Measurements from ENCODE around the gene HEPACAM2. TPM values are rescaled to one million over a fixed set of nuclear protein-coding genes. Genes with fewer than 3 reads are reported as not detected.
A peak's percentile ranks its signal among the peaks of the same experiment; 100 is the strongest.

HEPACAM2 gene
- total RNA-seq, 1 donor from 2014 or later: not detected

DNA sequence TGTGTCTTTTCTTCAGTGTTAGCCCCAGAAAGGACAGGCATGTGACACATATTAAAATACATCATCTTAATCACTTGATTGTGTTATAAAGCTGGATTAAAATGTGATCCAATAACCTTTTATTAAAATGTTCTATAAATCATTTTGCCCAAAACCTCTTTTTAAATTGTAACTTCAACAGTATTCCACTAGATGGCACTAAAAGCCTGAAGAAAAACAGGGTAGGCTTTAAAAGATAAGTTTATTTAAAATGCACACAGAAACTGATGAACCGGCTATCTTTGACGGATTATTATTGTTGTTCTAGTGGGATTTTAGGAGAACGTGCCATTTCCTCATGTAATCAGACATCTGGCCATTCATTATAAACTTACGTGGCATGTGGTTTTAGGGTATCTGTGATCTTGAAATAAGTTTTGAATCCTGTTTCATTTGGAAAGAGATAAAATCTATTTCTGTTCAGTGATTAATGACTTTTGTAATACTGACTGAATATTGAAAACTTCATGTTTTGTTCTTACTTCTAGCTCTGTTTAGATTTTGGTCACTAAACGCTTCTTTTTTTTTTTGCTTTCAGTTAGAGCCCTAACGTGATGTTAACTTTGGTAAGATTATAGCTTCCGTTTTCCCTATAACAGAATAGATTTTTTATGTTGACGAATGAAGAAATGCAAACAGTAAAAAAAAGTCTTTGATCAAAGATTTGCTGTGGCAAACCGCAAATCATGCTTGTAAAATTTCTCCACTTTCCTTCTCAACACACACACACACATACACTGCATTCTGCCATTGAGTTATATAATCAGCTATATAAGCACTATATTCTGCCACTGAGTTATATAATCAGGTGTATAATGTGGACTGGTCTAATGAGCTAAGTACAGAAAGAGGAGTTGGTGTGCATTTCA lies 19.5 kb upstream of the HEPACAM2 start:
- Histone ChIP-seq H3K79me2 (ENCODE audit: insufficient read depth, low read length) (peaks cover 4% of the 10 kb centered on the region), H3K4me1 (ENCODE audit: insufficient read depth, low read length) (no peaks in the 10 kb centered on the region), H3K4me3 (ENCODE audit: insufficient read depth, low read depth, low read length) (no peak overlapping the region), H3K27ac (ENCODE audit: low read depth, low read length) (no peak overlapping the region), H3K27me3 (ENCODE audit: insufficient read depth, low read length) (no peaks in the 10 kb centered on the region), H3K9ac (ENCODE audit: low read length) (no peak overlapping the region), H3K9me3 (ENCODE audit: insufficient read depth, low read depth, low read length) (no peaks in the 10 kb centered on the region), H2AFZ (ENCODE audit: low read depth, low read length) (no peak overlapping the region), H3K36me3 (ENCODE audit: insufficient read depth, low read length) (no peaks in the 10 kb centered on the region), H3K4me2 (ENCODE audit: low read length) (no peak overlapping the region), H4K20me1 (ENCODE audit: insufficient read depth, low read length) (peaks cover 25% of the 10 kb centered on the region)
- peaks cover 16% of the 10 kb centered on the region for H3K4me1 Mint-ChIP-seq (ENCODE audit: low read depth, unreplicated experiment)
- H3K9me3 Mint-ChIP-seq (ENCODE audit: unreplicated experiment): no peaks in the 10 kb centered on the region
- DNase-seq (ENCODE audit: low read depth) (peak; percentile 18), FAIRE-seq (peak; percentile 59)
- TF ChIP-seq, protein P1, sequence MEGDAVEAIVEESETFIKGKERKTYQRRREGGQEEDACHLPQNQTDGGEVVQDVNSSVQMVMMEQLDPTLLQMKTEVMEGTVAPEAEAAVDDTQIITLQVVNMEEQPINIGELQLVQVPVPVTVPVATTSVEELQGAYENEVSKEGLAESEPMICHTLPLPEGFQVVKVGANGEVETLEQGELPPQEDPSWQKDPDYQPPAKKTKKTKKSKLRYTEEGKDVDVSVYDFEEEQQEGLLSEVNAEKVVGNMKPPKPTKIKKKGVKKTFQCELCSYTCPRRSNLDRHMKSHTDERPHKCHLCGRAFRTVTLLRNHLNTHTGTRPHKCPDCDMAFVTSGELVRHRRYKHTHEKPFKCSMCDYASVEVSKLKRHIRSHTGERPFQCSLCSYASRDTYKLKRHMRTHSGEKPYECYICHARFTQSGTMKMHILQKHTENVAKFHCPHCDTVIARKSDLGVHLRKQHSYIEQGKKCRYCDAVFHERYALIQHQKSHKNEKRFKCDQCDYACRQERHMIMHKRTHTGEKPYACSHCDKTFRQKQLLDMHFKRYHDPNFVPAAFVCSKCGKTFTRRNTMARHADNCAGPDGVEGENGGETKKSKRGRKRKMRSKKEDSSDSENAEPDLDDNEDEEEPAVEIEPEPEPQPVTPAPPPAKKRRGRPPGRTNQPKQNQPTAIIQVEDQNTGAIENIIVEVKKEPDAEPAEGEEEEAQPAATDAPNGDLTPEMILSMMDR (IDR thresholded peaks at IDR 0.05; ENCODE audit: insufficient read depth, low read depth, low read length): peak; percentile 54
- TF ChIP-seq EZH2 (IDR thresholded peaks at IDR 0.05; ENCODE audit: insufficient read depth, low read length): no peak
- no peaks in the 10 kb centered on the region for H3K27me3 Mint-ChIP-seq (ENCODE audit: low read depth, unreplicated experiment)
- H3K27ac Mint-ChIP-seq (ENCODE audit: unreplicated experiment): no peak overlapping the region
- no peaks in the 10 kb centered on the region for H3K36me3 Mint-ChIP-seq (ENCODE audit: low read depth, unreplicated experiment)
- peak overlapping the region; percentile 40 for H3K4me3 Mint-ChIP-seq (ENCODE audit: unreplicated experiment)

DNA sequence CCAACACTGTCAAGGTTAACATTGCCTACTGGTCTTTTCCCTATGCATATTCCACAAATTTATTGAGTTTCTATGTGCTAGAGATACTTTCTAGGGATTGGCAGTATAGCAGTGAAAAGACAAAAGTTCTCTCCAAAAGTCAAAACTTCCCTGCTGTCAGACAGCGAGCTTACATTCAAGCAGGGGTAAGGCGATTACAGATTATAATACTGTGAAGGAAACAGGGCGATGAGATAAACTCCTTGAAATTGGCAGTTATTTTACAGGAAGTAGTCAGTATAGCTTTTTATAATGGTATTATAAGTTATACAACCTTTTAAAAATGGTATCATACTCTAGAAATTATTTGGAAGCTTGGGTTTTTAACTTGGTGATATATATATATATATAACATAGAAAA lies 15.8 kb upstream of the HEPACAM2 start:
- no peak overlapping the region for H3K4me3 Mint-ChIP-seq (ENCODE audit: unreplicated experiment)
- Histone ChIP-seq H3K9ac (ENCODE audit: low read length) (no peak overlapping the region), H3K27ac (ENCODE audit: low read depth, low read length) (no peak overlapping the region), H3K27me3 (ENCODE audit: insufficient read depth, low read length) (no peaks in the 10 kb centered on the region), H3K4me2 (ENCODE audit: low read length) (no peak overlapping the region), H3K36me3 (ENCODE audit: insufficient read depth, low read length) (no peaks in the 10 kb centered on the region), H3K4me3 (ENCODE audit: insufficient read depth, low read depth, low read length) (no peak overlapping the region), H3K79me2 (ENCODE audit: insufficient read depth, low read length) (peaks cover 15% of the 10 kb centered on the region), H4K20me1 (ENCODE audit: insufficient read depth, low read length) (peaks cover 18% of the 10 kb centered on the region), H2AFZ (ENCODE audit: low read depth, low read length) (no peak overlapping the region), H3K4me1 (ENCODE audit: insufficient read depth, low read length) (no peaks in the 10 kb centered on the region), H3K9me3 (ENCODE audit: insufficient read depth, low read depth, low read length) (no peaks in the 10 kb centered on the region)
- TF ChIP-seq EZH2 (IDR thresholded peaks at IDR 0.05; ENCODE audit: insufficient read depth, low read length): no peak
- TF ChIP-seq, protein P1 (IDR thresholded peaks at IDR 0.05; ENCODE audit: insufficient read depth, low read depth, low read length): no peak
- peaks cover 8% of the 10 kb centered on the region for H3K4me1 Mint-ChIP-seq (ENCODE audit: low read depth, unreplicated experiment)
- no peaks in the 10 kb centered on the region for H3K9me3 Mint-ChIP-seq (ENCODE audit: unreplicated experiment)
- no peak for FAIRE-seq
- H3K27me3 Mint-ChIP-seq (ENCODE audit: low read depth, unreplicated experiment): no peaks in the 10 kb centered on the region
- H3K36me3 Mint-ChIP-seq (ENCODE audit: low read depth, unreplicated experiment): no peaks in the 10 kb centered on the region
- DNase-seq (ENCODE audit: low read depth): no peak
- H3K27ac Mint-ChIP-seq (ENCODE audit: unreplicated experiment): no peak overlapping the region

DNA sequence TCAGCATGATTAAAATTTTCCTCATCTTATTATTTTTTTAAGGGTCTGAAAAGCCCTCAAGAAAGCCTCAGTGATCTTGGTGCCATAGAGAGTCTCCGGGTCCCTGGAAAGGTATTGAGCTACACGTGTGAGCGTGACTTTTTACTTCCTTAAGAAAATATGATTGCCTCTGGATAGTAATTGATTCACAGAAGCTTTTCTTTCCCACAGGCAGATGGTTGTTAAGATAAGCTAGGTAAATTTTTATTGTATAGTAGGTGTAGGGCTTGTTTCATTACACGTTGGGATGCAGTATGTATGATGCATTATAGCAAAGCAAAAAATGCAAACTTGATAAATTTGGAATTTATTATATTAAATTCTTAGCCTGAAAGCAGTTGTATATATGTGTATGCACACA lies 13.6 kb upstream of the HEPACAM2 start:
- no peak overlapping the region for H2AFZ ChIP-seq (ENCODE audit: low read depth, low read length)
- Mint-ChIP-seq H3K27me3 (ENCODE audit: low read depth, unreplicated experiment) (no peaks in the 10 kb centered on the region), H3K9me3 (ENCODE audit: unreplicated experiment) (no peaks in the 10 kb centered on the region), H3K27ac (ENCODE audit: unreplicated experiment) (no peak overlapping the region), H3K4me1 (ENCODE audit: low read depth, unreplicated experiment) (no peaks in the 10 kb centered on the region), H3K36me3 (ENCODE audit: low read depth, unreplicated experiment) (no peaks in the 10 kb centered on the region), H3K4me3 (ENCODE audit: unreplicated experiment) (no peak overlapping the region)
- no peaks in the 10 kb centered on the region for H3K4me1 ChIP-seq (ENCODE audit: insufficient read depth, low read length)
- H3K4me3 ChIP-seq (ENCODE audit: insufficient read depth, low read depth, low read length): no peak overlapping the region
- H3K4me2 ChIP-seq (ENCODE audit: low read length): no peak overlapping the region
- no peak for TF ChIP-seq EZH2 (IDR thresholded peaks at IDR 0.05; ENCODE audit: insufficient read depth, low read length)
- TF ChIP-seq, protein P1 (IDR thresholded peaks at IDR 0.05; ENCODE audit: insufficient read depth, low read depth, low read length): no peak
- no peaks in the 10 kb centered on the region for H3K27me3 ChIP-seq (ENCODE audit: insufficient read depth, low read length)
- peaks cover 16% of the 10 kb centered on the region for H4K20me1 ChIP-seq (ENCODE audit: insufficient read depth, low read length)
- no peak for FAIRE-seq
- no peaks in the 10 kb centered on the region for H3K9me3 ChIP-seq (ENCODE audit: insufficient read depth, low read depth, low read length)
- no peak for DNase-seq (ENCODE audit: low read depth)
- no peak overlapping the region for H3K27ac ChIP-seq (ENCODE audit: low read depth, low read length)
- no peaks in the 10 kb centered on the region for H3K36me3 ChIP-seq (ENCODE audit: insufficient read depth, low read length)
- peaks cover 28% of the 10 kb centered on the region for H3K79me2 ChIP-seq (ENCODE audit: insufficient read depth, low read length)
- no peak overlapping the region for H3K9ac ChIP-seq (ENCODE audit: low read length)

Measured in astrocyte (in vitro differentiated cells and primary cell).